ENCODE measurements around the gene ABRACL. TPM values are rescaled to one million over a fixed set of nuclear protein-coding genes. Genes with fewer than 3 reads are reported as not detected.
A peak's percentile ranks its signal among the peaks of the same experiment; 100 is the strongest.
"Not testable (repeated sequence)": the region's sequence is repeated elsewhere in the genome, so short reads cannot be mapped to it uniquely, and the experiment has no call there.

ABRACL gene, protein sequence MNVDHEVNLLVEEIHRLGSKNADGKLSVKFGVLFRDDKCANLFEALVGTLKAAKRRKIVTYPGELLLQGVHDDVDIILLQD
- polyA plus RNA-seq (ENCODE audit: insufficient read length in 12 of 12) = 10 to 100 TPM in 11 of 12 donors, not detected in 1; 12.7 to 62.0 (median 19.7) TPM
- long read RNA-seq, donor 1, transcript ABRACL-201 (3 exons, 845 nt) = major isoform, 57 of 98 reads
- long read RNA-seq, donor 1, partial matches to known transcripts = 40 of 98 reads
- long read RNA-seq, donor 1, other reads (novel, unspliced or antisense) = 0 of 98 reads
- long read RNA-seq, donor 2, transcript ABRACL-201 (3 exons, 845 nt) = major isoform, 15 of 22 reads
- long read RNA-seq, donor 2, partial matches to known transcripts = 7 of 22 reads
- long read RNA-seq, donor 2, other reads (novel, unspliced or antisense) = 0 of 22 reads
- long read RNA-seq, donor 3, transcript ABRACL-201 (3 exons, 845 nt) = major isoform, 7 of 7 reads
- long read RNA-seq, donor 3, partial matches to known transcripts = 0 of 7 reads
- long read RNA-seq, donor 3, other reads (novel, unspliced or antisense) = 0 of 7 reads
- long read RNA-seq, donor 4, transcript ABRACL-201 (3 exons, 845 nt) = major isoform, 7 of 7 reads
- long read RNA-seq, donor 4, partial matches to known transcripts = 0 of 7 reads
- long read RNA-seq, donor 4, other reads (novel, unspliced or antisense) = 0 of 7 reads
- long read RNA-seq, donor 5, transcript ABRACL-201 (3 exons, 845 nt) = major isoform, 10 of 10 reads
- long read RNA-seq, donor 5, partial matches to known transcripts = 0 of 10 reads
- long read RNA-seq, donor 5, other reads (novel, unspliced or antisense) = 0 of 10 reads
- long read RNA-seq, donor 6, transcript ABRACL-201 (3 exons, 845 nt) = major isoform, 9 of 9 reads
- long read RNA-seq, donor 6, partial matches to known transcripts = 0 of 9 reads
- long read RNA-seq, donor 6, other reads (novel, unspliced or antisense) = 0 of 9 reads
- long read RNA-seq, donor 7, transcript ABRACL-201 (3 exons, 845 nt) = major isoform, 7 of 7 reads
- long read RNA-seq, donor 7, partial matches to known transcripts = 0 of 7 reads
- long read RNA-seq, donor 7, other reads (novel, unspliced or antisense) = 0 of 7 reads
- long read RNA-seq, donor 8, transcript ABRACL-201 (3 exons, 845 nt) = major isoform, 6 of 6 reads
- long read RNA-seq, donor 8, partial matches to known transcripts = 0 of 6 reads
- long read RNA-seq, donor 8, other reads (novel, unspliced or antisense) = 0 of 6 reads
- long read RNA-seq, donor 9, transcript ABRACL-201 (3 exons, 845 nt) = major isoform, 18 of 26 reads
- long read RNA-seq, donor 9, partial matches to known transcripts = 8 of 26 reads
- long read RNA-seq, donor 9, other reads (novel, unspliced or antisense) = 0 of 26 reads
- long read RNA-seq, donor 10, transcript ABRACL-201 (3 exons, 845 nt) = major isoform, 10 of 10 reads
- long read RNA-seq, donor 10, partial matches to known transcripts = 0 of 10 reads
- long read RNA-seq, donor 10, other reads (novel, unspliced or antisense) = 0 of 10 reads
- long read RNA-seq, donor 11, transcript ABRACL-201 (3 exons, 845 nt) = major isoform, 13 of 22 reads
- long read RNA-seq, donor 11, partial matches to known transcripts = 9 of 22 reads
- long read RNA-seq, donor 11, other reads (novel, unspliced or antisense) = 0 of 22 reads

DNA sequence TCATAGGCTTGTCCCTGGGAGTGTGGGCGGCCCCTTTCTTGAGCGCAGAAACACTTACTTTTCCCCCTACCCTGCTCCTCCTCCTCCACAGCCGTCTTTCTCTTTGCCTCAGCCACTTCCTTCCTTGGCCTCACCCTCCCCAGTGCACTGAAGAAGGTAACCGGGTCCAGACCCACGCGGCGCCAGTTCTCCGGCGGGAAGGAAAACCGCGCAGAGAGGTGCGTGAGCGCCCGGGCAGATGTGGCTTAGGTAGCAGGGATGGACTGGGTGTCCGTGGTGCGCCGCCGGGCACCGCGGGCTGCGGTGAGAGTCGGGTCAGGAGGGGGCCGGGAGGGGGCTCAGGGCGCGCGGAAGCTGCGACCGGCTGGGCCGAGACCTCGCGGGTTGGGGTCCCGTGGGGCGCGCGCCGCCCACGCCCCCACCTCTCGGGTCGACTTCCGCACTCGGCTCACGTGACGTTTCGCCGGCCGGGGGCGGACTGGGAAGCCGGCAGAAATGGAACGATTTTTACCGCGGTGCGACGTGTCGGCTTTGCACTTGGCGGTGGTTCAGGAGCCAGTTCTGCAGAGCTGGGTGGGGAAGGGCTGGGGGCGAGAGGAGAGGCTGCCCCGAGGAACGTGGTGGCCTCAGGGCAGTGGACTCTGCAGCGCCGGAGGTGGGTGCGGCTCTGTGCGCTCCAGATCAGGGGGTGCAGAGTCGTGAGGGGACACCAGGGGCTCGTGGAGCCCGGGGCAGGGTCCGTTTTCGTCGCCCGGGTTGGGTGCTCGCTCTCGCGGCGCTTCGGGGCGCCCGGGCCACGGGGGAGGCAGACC is at the start of gene ABRACL:
Gene ABRACL (plus strand): TSS at position 88 of the 812 bp plus-strand sequence. CDS start 5,416 bp downstream, outside the sequence.
- DNase-seq = peak; percentile 52

DNA sequence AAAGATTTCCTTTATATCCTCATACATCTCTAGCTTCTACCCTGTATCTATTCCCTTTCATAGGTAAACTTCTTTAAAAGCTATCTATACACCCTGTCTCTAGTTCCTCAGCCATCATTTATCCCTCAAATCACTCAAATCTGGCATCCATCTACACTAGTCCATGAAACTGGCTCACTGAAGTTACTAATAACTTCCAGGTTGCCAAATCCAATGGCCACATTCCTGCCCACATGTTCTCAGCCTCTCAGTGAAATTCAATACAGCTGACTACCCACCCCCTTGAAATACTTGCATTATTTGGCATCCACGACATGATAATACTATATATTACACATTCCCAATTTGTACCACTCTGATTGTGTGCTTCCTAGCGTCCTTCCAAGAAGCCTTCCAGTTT is 49.2 kb upstream of the ABRACL start:
- DNase-seq = no peak

DNA sequence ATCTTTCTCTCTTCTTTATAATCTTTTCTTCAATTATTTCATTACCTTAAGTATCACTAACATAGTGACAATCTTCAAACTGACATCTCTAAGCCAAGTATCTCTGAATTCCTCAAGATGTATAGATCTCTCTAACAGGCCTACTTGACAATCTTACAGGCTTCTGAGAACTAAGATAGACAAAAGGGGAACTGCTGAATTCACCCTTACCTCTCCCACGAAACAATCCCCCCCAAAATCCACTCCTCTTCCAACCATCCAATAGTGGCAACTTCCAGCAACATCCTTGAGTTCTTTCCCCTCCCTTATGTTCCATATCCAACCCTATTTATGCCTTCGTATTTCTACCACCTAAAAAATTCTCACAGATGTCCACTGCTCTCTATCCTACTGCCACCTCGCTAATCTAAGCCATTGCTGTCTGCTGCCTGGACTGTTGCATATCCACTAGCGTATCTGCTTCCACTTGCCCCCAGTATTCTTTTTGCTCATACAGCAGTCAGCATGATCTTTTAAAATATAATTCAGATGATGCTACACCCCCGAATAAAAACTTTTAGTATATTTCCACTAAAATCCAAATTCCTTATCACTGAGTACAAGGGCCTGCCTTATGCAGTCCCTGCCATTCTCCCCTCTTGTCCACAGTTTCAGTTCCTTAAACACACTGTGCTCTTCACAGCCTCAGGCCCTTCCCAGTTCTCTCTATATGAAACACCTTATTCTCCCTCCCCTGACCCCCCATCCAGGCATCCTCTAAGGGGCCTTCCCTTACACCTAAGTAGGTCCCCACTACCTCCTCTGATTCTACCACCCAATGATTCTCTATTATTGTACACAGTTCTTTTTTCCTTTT is 48.5 kb upstream of the ABRACL start:
- no peak for DNase-seq

DNA sequence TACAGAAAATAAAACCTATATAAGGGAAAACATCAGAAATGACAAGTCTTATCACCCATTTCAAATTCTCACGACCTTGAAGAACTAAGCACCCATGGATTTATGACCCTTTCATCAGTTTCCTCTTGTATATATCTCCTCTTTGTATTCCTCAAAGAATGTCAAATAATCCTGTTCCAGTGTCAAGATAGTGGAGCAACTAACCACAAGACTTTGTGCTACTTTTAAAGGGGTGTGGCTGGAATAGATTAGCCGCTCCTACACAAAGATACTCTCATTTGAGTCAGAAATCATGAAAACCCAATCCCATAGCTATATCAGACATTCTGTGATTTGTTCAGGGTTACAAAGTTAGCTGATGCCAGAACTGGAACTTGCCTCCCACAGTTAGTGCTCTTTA is 47.1 kb upstream of the ABRACL start:
- no peak for DNase-seq

DNA sequence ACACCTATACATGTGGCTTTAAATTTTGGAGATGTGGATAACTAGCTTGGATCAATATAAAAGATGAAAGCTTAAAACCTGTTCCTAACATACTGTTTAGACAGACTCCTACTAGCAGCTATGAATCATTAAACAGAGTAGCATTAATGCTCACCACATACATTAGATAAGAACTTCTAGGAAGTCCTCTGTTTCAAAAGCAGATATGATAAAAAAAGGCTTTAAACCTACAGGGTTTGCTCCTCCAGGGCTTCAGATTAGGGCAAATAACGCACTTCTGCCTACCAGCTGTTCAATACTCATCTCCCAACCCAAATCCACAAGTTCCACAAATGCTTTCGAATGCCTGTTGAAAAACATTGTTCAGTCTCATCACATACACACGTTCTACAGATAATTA is 42.0 kb upstream of the ABRACL start:
- DNase-seq = peak; percentile 4

DNA sequence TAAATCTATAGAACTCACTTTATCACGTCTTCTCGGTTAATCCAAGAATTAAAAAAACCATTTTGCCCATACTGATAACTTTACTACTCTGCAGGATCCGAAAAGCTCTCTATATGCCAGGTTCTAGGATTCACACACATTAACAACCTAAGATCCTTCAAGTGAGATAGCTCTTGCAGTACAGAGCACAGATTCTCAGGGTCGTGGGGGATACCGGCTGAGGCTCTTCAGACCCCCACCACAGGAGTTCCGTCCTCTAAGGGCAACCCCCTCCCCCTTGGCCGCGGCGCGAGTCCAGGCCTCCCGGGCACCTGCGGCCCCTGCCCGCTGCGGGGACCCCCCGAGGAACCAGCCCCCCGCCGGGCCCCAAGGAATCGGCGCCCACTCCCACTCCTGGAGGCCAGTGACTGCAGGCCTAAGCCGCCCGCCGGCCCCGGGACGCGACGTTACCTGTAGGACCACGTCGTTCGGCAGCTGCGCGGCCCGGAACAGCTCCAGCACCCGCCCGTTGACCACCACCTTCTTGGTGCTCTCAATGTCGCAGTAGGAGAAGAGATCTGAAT is 41.4 kb upstream of the ABRACL start:
- peak; percentile 38 for DNase-seq

DNA sequence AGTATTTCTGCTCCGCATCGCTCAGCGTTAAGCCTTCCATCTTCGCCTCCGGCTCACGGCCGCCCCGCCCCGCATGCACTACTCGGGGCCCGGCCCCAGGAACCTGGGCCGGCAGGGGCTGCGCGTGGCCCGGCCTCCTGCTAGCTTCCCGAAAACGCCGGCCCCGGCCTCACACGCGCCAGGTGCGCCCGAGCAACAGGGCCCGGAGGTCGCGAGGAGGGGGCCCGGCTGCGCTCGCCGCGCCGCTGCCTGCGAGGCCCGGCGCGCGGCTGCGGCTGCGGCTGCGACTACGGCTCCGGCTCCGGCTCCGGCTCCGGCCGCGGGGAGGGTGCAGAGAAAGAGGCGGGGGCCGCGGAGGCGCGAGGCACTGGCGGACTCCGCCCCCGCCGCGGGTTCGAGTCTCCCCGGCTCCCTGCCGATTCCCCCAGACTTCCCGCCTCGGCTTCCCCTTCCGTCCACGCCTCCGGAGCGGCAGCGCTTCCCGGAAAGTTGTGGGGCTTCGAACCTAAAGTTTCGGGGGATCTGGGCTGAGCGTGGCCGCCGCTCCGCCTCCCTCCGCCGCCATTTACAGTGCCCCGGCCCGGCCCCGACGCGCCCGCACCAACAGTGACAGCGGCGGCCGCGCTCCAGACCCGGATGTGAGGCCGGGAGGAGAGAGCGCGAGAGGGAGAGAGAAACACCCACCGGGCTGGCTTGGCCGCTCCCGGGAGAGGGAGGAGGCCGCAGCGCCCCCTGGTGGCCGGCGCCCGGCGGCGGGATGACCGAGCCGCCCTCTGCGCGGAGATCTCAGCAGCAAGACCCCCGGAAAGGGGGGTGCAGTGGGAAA is 40.7 kb upstream of the ABRACL start, which contains the start of gene REPS1:
Gene REPS1 (minus strand): TSS at position 611 of the 826 bp plus-strand sequence. CDS start 571 bp downstream, at position 40.
- DNase-seq = peak; percentile 92

DNA sequence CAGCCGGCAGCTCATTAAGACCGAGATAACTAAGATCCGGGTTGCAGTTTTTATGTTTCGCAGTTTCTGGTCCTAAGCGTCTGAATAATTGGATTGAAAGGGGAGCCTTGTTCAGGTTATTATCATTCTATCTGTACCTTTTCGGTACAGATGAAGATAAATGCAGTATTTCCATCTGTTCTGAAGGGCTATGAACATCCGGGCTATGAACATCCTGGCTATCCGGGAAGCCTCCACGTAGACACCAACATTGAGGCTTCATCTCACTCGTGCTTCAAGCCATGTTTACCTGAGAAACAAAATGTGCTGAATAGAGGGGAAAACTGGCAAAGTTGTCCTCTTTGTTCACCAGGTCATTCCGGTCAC is 40.1 kb upstream of the ABRACL start:
- no peak for DNase-seq

DNA sequence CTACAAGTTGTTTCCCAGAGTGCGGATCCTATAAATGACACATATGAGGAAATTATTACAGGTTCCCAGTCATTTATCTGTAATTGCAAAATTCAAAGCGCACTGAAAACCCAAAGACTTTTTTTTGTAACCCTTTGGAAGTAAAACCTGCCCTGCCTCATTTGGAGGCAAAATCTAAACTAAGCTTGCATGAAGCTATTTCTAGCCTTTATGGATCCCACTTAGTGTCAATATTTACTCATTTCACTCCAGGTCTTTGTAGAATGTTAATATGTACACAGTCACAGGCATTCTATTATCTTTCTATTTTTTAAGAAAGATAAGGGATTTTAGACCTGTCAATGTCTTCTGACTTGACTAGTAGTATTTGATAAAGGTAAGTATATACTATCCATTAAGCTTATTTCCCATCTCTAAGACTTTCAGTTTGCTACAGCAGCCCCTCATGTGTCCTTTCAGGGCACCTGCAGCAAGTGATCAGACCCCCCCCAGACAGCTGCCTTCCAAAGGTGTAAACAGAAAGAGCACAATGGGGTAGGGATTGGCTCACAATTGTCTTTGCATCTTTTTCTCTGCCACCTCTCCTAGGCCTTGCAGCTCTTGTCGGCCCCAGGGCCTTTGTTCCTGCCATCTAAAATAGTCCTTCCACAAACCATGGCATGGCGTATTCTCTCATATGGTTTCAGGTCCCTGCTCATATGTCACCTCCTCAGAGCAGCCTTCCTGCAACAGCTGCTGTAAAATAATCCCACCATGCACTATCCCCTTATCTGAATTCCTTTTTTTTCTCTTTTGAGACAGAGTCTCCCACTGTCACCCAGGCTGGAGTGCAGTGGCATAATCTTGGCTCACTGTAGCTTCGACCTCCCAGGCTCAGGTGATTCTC is 39.2 kb upstream of the ABRACL start:
- no peak for DNase-seq

DNA sequence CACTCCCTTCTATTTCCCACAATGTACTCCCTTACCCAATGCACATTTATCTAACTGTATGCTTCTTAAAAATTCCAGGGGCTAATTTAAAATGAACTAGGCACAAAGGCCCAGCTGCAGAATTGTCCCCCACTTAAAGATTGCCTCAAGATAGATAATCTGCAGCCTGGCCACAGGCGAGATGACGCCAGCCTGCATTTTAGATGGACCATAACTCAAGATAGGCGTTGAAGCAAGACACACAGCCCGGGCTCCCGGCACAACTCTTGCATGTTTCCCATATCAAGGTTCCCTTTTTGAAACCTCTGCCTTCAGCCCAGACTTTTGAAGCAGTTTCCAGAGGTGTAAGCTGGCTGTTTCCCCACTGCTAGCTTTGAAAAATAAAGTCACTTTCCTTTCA is 37.3 kb upstream of the ABRACL start:
- no peak for DNase-seq

DNA sequence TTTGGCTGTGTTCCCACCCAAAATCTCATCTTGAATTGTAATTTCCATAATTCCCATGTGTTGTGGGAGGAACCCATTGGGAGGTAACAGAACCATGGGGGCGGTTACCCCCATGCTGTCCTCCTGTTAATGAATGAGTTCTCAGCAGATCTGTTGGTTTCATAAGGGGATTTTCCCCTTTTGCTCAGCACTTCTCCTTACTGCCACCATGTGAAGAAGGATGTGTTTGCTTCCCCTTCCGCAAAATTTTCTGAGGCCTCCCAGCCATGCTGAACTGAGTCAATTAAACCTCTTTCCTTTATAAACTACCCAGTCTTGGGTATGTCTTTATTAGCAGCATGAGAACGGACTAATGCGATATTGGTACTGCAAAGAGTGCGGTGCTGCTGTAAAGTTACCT is 35.6 kb upstream of the ABRACL start:
- DNase-seq = not testable (repeated sequence)

DNA sequence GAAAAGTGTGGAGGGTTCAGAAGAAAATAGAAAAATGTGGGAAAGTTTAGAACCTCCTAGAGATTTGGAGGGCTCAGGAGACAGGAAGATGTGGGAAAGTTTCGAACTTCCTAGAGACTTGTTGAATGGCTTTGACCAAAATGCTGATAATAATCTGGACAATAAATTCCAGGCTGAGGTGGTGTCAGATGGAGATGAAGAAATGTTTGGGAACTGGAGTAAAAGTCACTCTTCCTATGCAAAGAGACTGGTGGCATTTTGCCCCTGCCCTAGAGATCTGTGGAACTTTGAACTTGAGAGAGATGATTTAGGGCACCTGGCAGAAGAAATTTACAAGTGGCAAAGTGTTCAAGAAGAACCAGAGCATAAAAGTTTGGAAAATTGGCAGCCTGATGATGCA is 35.1 kb upstream of the ABRACL start:
- DNase-seq = not testable (repeated sequence)

DNA sequence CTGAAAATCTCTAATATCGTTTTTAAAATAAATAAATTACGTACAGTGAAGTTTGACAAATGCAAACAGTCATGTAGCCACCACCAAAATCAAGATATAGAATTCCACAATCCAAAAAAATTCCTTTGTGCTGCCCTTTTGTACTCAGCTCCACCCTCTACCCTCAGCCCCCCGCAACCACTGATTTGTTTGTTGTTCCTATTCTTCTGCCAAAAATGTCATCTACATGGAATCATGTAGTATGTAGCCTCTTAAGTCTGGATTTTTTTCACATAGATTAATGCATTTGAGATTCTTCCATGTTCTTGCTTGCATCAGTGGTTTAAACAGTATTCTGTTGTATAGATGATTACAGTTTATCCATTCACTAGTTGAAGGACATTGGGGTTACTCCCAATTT is 32.0 kb upstream of the ABRACL start:
- DNase-seq = no peak

DNA sequence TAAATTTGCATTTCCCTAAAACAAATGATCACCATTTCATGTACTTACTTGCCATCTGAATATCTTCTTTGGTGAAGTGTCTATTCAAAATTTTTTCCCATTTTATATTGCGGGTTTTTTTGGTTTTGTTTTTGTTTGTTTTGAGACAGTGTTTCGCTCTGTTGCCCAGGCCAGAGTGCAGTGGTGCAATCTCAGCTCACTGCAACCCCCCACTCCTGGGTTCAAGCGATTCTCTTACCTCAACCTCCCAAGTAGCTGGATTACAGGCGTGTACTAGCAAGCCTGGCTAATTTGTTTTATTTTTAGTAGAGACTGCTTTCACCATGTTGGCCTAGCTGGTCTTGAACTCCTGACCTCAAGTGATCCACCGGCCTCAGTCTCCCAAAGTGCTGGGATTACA is 31.4 kb upstream of the ABRACL start:
- DNase-seq = no peak

DNA sequence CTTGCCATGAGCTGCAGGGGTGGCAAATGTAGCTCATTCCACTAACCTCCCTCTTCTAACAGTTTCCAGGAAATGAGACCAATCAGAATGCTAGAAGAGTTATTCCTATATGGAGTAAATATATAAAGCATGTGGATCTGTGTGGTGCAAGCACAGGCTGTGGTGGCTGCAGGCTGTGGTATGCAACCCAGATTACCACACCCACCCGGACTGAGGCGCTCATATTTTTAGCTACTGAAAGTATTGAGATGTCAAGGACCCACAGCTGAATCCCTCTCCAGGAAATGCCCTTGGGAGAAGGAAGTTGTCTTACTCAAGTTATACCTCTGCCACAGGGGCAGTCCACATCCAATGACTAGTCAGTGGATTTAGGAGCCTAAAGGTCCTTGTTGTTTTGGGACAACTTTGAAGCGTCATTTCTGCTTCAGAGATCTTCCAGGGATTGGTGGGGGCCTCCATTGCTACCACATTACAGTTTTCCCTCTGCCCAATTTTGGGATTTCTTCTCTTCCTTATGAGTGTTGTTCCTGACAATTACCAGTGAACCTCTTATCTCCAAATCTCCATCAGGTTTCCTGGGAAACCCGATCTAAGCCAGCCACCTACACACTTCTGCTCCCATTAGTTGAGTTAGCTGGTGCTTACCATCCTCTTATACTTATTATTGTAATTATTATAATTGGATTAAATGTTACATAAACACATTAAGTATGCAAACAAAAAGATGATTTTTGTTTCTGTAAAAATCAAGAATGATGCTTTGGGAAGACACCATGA is 28.4 kb upstream of the ABRACL start:
- no peak for DNase-seq

DNA sequence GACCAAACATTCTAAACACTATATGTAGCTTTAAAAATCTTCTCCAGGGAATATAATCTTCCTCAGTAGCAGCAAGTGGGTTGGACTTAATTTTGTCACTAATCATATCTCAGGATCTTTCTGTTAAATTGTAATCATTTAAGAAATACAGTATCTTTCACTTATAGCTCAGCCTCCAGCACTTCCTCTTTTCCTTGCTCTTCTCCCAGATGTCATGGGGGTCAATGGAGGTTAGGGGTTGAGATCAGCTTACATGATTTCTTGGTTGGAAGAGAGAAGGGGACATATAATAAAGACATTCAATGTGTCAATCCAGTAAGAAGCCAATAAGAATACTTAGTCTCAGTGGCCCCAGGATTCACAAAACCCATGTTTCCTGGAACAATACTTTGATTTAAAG is 24.8 kb upstream of the ABRACL start:
- no peak for DNase-seq
